SK-N-SH treated with all-trans-retinoic acid at 6 μM for 48 hours (cell line): ENCODE measurements around the gene CREB3.

Experiments
- CREB5 ChIP-seq: fragments of 250-450 bp; sonication (Bioruptor Pico); IDR thresholded peaks from 2 replicates; pipeline ENCODE4 v1.5.1; 2020; ENCODE audit warnings: low read depth, mild to moderate bottlenecking, moderate library complexity
- CSDC2 ChIP-seq: fragments of 250-450 bp; sonication (Bioruptor Pico); IDR thresholded peaks from 2 replicates; pipeline ENCODE4 v1.5.0; 2020; ENCODE audit warnings: mild to moderate bottlenecking, moderate library complexity
- ISL1 ChIP-seq: fragments of 250-450 bp; sonication (Bioruptor Pico); IDR thresholded peaks from 2 replicates; pipeline ENCODE4 v2.1.2; 2022; ENCODE audit warnings: mild to moderate bottlenecking, moderate library complexity
- SNAI2 ChIP-seq: fragments of 250-450 bp; sonication (Bioruptor Pico); IDR thresholded peaks from 2 replicates; pipeline ENCODE4 v1.5.0; 2020; ENCODE audit warnings: mild to moderate bottlenecking, moderate library complexity
- TCF4 ChIP-seq: fragments of 250-450 bp; sonication (Bioruptor Pico); IDR thresholded peaks from 2 replicates; pipeline ENCODE4 v1.8.0; 2021; ENCODE audit warnings: mild to moderate bottlenecking, moderate library complexity, borderline replicate concordance
- TOX ChIP-seq: fragments of 250-450 bp; sonication (Bioruptor Pico); IDR thresholded peaks from 2 replicates; pipeline ENCODE4 v1.8.0; 2021; ENCODE audit warnings: mild to moderate bottlenecking, moderate library complexity, borderline replicate concordance
- ZFP3 ChIP-seq: fragments of 250-450 bp; sonication (Bioruptor Pico); IDR thresholded peaks from 2 replicates; pipeline ENCODE4 v1.5.0; 2020; ENCODE audit warnings: mild to moderate bottlenecking, moderate library complexity
- ZFP30 ChIP-seq: fragments of 450-650 bp; formaldehyde crosslinking; IDR thresholded peaks from 2 replicates; pipeline ENCODE4 v1.5.0; 2022; ENCODE audit warnings: mild to moderate bottlenecking, moderate library complexity
- ZNF565 ChIP-seq: fragments of 450-650 bp; formaldehyde crosslinking; conservative IDR thresholded peaks from 2 replicates; pipeline ENCODE4 v1.5.0; 2020; ENCODE audit warnings: low read depth, mild to moderate bottlenecking, moderate library complexity
- ZNF70 ChIP-seq: fragments of 450-650 bp; formaldehyde crosslinking; IDR thresholded peaks from 2 replicates; pipeline ENCODE4 v1.5.0; 2020; ENCODE audit warnings: mild to moderate bottlenecking, moderate library complexity
- TF ChIP-seq, protein P1 (sequence below): fragments of 250-450 bp; sonication (Bioruptor Pico); IDR thresholded peaks from 2 replicates; pipeline ENCODE4 v1.8.0; 2021; ENCODE audit warnings: low read depth, mild to moderate bottlenecking, moderate library complexity, borderline replicate concordance
- TF ChIP-seq, protein P2 (sequence below): fragments of 250-450 bp; sonication (Bioruptor Pico); IDR thresholded peaks from 2 replicates; pipeline ENCODE4 v1.8.0; 2020; ENCODE audit warnings: mild to moderate bottlenecking, moderate library complexity, borderline replicate concordance

- TF ChIP-seq CREB5 (CRISPR knock-in tag) (no peak), ZNF565 (CRISPR knock-in tag) (no peak), ZFP3 (CRISPR knock-in tag) (no peak), CSDC2 (CRISPR knock-in tag) (no peak), ZFP30 (CRISPR knock-in tag) (no peak), ZNF70 (CRISPR knock-in tag) (no peak), SNAI2 (CRISPR knock-in tag) (no peak), ISL1 (CRISPR knock-in tag) (no peak), TCF4 (CRISPR knock-in tag) (no peak), TOX (CRISPR knock-in tag) (no peak)
- TF ChIP-seq, protein P1, sequence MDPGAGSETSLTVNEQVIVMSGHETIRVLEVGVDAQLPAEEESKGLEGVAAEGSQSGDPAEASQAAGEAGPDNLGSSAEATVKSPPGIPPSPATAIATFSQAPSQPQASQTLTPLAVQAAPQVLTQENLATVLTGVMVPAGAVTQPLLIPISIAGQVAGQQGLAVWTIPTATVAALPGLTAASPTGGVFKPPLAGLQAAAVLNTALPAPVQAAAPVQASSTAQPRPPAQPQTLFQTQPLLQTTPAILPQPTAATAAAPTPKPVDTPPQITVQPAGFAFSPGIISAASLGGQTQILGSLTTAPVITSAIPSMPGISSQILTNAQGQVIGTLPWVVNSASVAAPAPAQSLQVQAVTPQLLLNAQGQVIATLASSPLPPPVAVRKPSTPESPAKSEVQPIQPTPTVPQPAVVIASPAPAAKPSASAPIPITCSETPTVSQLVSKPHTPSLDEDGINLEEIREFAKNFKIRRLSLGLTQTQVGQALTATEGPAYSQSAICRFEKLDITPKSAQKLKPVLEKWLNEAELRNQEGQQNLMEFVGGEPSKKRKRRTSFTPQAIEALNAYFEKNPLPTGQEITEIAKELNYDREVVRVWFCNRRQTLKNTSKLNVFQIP (CRISPR knock-in tag): no peak
- TF ChIP-seq, protein P2, sequence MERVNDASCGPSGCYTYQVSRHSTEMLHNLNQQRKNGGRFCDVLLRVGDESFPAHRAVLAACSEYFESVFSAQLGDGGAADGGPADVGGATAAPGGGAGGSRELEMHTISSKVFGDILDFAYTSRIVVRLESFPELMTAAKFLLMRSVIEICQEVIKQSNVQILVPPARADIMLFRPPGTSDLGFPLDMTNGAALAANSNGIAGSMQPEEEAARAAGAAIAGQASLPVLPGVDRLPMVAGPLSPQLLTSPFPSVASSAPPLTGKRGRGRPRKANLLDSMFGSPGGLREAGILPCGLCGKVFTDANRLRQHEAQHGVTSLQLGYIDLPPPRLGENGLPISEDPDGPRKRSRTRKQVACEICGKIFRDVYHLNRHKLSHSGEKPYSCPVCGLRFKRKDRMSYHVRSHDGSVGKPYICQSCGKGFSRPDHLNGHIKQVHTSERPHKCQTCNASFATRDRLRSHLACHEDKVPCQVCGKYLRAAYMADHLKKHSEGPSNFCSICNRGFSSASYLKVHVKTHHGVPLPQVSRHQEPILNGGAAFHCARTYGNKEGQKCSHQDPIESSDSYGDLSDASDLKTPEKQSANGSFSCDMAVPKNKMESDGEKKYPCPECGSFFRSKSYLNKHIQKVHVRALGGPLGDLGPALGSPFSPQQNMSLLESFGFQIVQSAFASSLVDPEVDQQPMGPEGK (CRISPR knock-in tag): no peak
These were observed at the start of gene CREB3, which contains the start of gene TLN1 for GRCh38 chr9:35732185-35732799.
